ENCODE data around the gene BGN.
A peak's percentile ranks its signal among the peaks of the same experiment; 100 is the strongest.

Gene BGN

DNA sequence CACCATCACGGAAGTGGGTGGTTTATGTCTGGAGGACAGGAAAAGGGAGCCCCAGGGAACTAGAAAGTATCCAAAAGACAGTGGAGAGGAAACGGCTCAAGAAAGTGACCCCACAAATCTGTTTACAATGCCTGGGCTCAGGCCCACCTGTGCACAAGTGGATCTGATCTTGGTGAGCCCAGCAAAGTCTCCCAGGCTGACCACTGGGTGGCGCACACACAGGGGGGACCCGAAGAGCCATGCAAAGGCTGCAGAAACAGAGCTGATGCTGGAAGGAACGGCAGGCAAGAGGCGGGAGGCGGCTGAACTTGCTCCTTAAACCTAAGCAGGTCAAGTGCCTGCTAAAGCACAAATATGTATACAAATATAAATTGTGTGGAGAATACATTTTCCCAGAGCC is 34.0 kb upstream of the BGN start:
- peak in 2 of 3 donors; percentile 10 to 27 for DNase-seq (ENCODE audit: low read depth in 3 of 3)

DNA sequence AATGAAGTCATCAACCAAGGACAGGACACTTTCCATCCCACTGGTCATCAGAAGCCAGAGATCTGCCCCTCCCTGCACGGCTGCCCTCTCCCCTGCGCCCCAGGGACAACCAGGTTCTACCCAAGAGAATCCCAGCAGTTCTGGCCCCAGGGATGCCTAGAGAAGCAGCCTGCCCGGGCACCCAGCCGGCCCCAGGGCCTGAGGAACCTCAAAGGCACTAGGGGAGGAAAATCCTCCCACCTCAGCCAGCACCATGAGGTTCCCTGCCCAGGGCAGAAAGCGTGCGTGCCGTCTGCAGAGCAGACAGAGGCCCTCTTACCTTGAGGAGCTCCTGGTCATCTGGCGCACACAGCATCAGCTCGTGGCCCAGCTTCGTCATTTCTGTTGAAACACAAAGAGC is 32.5 kb upstream of the BGN start:
- no peak for DNase-seq (ENCODE audit: low read depth in 3 of 3)

DNA sequence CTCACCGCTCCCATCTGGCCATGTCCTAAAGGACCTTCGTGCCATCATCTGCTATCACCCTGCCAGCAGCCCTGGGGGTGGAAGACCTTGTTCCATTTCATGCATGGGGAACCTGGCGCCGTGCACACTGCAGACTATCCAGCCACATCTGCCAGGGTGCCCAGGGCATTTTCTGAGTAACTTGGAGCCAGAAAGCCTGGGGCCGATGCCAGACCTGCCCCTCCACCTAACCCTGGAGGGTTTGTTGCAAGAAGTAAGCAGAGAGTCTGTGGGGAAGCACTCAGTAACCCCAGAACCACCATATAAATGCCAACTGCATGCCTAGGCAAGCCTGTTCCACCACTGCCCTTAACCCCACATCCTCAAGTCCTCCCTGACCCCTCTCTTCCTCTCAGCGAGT is 31.7 kb upstream of the BGN start:
- DNase-seq (ENCODE audit: low read depth in 3 of 3) = no peak

DNA sequence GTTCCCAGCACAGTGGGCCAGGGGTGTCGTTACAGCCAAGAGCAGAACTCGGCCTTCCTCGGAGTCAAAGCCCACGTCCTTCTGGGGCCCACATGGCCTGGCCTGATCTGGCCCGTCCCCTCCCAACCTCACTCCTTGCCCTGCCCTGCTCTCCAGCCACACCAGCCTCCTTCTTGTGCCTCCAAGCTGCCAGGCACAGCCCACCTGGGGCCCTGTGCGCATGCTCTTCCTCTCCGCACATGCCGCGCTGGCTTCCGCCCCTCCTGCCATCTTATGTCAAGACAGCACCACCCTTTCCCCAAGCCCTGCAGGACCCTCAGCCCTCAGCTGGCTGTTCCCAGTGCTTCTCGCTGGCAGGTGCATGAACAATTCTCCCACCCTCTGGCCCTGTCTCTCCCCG is 31.2 kb upstream of the BGN start:
- DNase-seq (ENCODE audit: low read depth in 3 of 3) = no peak

DNA sequence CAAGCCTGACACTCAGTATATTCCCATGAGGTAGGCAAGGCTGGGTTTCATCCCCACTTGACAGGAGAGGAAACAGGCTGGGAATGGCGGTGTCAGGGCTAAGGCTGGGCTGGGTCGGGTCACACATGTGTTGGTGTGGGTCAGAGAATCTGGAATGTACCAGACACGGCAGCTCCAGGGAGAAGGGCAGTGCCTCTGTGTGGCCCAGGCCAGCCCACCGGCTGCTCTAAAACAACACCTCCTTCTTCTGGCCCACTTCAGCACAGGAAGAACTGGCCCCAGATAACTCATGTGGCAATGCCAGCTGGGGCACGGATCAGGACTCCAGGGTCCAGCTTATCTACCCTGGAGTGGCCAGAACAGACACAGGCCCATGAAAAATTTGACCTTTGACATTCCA is 30.7 kb upstream of the BGN start:
- DNase-seq (ENCODE audit: low read depth in 3 of 3) = no peak

DNA sequence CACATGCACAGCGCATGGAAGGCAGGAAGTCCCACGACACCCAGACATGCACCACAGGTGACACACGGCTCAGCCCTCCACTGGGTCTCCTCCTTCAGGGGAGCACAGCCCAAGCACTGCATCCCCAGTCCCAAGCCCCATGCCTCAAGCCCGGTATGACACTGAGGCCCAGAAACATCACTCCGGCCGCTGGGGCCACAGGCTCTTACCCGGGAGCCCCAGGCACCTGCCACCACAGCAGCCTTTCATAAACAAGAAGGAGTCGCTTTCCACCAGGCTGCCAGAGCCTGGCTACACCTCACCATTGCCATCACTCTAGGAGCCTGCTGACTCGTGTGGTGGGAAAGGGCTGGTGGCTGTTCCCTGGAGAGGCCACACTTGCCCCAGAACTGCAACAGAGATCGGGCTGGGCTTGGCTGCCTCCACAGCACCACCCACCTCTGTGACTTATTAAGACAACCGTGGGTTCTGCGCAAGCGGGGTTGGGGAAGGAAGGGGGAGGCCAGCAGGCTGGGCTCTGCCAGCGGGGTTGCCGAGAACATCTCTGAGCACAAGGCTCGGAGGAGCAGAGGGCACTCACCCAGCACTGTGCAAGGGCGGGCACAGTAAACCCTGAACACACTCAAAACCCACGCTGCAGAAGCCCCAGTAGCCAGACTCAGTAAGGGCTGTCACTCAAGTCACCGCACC is 28.9 kb upstream of the BGN start:
- no peak for DNase-seq (ENCODE audit: low read depth in 3 of 3)

DNA sequence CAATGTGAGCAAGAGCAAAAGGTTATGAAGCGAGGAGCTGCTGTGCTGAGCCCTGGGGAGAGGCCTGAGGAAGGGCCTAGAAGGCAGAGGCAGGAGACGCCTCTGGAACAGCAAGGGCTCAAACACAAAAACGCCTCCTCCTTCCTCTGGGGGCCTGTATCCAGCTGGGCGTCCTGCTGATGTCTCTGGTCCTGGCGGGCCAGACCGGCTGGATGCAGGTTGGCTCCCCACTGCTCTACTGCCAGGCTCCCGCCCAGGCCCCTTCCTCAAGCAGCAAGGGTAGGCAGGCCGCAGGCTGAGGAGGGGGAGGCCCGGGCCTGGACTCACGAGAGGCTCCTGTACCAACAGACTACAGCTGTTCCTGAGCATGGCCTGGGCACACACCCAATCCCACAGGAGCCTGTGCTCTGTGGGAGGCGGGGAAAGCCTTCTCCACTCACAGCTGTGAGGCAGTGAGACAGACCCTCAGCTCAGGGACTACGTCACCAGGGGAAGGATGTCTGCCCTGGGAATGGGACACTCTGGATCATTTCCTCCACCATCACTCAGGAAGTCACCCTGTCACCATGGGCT is 26.7 kb upstream of the BGN start:
- DNase-seq (ENCODE audit: low read depth in 3 of 3) = no peak

DNA sequence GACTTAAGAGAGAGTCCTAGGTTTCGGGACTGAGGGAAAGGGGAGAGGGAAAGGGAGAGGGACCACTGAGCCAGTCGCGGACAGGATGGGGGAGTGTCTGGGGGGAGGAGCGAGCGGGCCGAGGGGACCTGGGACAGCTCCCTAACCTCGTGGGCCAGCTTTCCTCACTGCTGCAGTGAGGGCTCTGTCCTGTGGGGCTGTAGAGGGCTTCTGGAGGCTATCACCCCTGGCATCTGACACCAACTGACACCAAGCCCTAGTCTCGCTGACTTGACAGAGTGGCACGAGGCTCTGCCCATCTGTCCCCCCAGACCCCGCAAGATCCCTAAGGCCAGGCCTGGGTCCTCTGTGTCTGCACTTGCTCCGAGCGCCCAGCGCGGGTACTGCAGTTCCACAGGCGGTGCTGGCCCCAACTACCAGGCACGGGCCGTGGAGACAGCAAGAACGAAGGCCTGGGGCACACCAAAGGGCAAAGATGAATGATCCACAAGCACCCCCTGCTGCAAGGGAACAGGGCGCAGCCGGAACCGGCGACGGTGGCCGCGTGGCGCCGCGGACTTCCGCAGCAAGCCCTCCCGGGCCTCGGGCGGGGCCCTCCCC is 24.9 kb upstream of the BGN start:
- peak in 1 of 3 donors; percentile 14 for DNase-seq (ENCODE audit: low read depth in 3 of 3)

DNA sequence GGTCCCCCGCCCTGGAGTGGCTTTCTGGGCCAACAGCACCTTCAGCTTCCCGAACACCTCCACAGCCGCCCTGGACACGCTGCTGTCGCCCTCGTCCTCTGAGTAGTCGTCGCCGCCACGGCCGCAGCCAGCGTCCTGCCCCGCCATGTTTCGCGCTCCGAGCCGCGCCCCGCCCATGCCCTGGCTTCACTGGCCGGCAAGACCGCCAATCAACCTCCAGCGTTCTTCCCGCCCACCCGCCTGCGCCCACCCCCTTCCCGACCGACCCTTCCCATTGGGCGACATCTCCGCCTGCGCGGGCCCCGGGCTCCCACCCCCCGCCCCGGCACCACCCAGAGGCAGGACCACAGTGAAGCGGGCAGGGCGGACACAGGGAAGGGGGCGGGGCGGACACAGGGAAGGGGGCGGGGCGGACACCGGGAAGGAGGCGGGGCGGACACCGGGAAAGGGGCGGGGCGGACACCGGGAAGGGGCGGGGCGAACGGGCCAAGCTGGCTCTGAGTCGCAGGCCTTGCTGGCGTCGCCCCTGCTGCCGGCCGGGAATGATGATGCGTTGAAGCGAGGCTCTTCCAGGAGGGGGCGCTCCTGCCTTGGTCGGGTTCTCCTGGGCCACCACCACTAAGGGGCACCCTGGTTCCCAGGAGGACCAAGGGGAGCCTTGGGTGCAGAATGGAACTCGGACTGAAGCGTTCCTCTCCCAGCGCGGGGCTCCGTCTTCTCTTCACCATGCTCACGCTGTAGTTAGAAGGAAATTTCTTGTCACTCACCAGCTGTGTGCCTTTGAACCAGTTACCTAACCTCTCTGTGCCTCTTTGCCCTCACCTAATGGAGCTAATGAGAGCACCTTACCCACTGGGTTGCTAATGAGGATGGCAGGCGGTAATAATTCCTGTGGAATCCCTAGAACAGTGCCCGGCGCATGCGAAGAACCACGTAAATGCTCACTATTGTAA is 24.1 kb upstream of the BGN start, which contains the start of gene HAUS7:
HAUS7 (minus strand) TSS at position 166 of the 953 bp plus-strand sequence; CDS start at position 147, 19 bp downstream.
- peak; percentile 72 to 80 (median 79) for DNase-seq (ENCODE audit: low read depth in 3 of 3)

DNA sequence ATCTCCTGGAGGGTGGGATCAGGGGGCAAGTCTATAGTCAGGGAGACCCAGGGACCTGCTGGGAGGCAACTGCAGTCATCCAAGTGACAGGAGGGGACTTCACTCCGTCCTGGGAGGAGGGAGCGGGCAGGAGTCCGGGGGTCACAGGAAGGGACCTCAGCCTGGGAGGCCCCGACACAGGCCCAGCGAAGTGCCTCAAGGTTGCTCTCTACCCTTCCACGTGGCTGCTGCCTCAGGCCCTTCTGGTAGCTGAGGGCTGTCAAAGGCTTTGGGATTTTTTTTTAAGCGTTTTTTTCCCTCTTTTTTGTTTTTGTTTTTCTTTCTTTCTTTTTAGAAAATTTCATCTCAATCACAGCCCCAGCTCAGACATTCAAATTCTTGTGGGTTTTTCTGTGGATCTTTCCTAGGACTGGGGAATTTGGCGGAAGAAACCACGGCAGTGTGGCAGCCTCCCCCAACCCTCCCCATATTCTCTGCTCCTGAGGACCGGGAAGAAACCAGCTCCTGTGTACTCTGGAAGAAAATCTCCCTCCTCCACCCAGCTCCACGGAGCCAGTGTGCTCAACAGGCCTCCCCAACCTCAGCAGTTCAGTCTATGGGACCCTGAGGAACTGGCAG is 23.0 kb upstream of the BGN start:
- DNase-seq (ENCODE audit: low read depth in 3 of 3) = no peak

DNA sequence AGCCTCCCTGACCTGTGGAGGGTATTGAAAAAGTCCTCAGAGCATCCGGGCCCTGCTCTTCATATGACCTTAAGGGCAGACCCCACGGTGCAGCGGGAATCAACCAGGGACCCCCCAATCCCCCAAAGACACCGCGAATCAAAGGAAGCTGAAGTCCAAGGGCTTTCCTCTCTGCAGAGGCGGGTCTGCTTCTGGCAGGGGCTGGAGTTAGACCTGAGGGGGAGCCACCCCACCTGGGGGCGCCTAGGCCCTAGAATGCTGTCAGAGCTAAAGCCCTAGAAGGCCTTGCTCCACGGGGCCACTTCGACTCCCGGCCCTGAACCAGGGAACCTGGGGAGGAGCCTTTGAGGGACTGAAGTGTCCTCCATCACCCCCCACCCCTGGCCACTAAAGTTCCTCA is 21.7 kb upstream of the BGN start:
- no peak for DNase-seq (ENCODE audit: low read depth in 3 of 3)

DNA sequence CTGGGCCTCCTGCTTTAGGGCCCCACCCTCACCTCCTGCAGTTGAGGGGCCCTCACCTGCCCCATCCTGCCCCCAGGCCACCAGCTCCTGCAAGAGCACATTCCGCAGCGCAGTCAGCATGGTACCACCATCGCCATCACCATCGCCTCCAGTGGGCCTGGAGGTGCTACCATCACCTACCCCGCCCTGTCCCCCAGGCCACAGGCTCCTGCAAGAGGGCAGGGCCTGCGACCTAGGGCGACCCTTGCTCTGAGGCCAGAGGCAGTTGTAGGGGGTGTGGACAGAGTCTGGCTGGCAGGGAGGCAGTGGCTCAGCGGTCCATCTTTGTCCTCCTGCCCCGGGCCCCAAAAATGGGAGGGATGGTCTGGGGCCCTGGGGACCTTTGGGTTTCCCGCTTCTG is 20.5 kb upstream of the BGN start:
- no peak for DNase-seq (ENCODE audit: low read depth in 3 of 3)

DNA sequence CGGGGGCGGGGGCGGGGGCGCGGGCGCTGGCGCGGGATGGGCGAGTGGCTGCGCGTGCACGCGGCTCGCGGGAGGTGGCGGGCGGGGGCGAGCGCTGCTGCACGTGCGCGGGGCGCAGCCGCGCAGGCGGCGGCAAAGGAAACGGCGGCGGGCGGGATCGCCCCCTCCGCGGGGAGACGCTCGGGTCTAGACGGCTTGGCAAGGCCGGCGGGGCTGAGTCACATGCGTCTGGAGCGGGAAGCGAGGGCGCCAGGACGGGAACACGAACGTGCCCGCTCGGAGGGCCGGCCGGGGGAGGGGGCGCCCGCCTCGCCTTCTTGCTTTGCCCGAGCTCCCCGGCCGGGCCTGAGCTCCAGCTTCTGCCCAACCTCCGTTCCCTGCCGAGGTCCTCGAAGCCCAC is 20.1 kb upstream of the BGN start:
- peak in 2 of 3 donors; percentile 2 to 21 for DNase-seq (ENCODE audit: low read depth in 3 of 3)

DNA sequence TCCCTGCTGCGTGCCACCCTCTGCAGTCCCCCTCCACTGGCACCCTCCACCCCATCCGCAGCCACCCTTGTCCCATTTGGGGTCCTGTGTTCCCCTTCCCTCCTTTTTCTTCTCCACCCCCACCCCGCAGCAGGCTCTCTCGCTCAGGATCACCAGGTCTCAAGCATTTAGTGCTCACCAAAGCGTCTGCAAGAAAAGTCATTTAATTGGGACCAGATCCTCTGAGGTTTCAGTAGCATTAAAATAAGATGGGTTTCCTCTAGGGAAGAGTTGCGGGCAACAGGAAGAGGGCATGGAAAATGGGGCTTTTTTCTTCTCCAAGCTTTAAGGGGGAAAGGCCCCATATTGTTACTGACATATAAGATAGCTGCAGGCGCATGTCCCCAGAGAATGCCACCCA is 19.5 kb upstream of the BGN start:
- DNase-seq (ENCODE audit: low read depth in 3 of 3) = no peak

DNA sequence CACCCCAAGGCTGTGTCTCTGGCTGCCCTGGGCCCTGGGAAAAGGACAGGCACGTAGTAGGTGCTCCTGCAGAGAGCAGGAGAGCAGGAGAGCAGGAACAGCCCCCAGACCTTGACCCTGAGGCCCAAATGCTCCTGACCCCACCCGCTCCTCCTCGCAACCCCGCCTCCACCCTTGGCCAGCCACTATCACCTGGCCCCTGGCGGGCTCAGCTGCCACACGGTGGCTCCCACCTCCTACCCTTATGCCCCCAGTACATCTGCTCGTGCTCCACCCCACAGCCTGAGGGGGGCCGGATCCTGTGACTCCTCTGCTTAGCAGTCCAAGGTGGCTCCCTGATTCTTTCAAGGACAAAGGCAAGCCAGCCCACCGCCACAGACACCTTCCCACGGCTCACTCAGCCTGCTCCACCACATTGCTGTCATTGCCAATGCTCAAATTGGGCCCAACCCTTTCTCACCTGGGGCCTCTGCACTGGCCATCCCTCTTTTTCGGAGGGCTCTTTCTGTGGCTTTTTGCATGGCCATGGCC is 19.0 kb upstream of the BGN start:
- DNase-seq (ENCODE audit: low read depth in 3 of 3) = no peak

DNA sequence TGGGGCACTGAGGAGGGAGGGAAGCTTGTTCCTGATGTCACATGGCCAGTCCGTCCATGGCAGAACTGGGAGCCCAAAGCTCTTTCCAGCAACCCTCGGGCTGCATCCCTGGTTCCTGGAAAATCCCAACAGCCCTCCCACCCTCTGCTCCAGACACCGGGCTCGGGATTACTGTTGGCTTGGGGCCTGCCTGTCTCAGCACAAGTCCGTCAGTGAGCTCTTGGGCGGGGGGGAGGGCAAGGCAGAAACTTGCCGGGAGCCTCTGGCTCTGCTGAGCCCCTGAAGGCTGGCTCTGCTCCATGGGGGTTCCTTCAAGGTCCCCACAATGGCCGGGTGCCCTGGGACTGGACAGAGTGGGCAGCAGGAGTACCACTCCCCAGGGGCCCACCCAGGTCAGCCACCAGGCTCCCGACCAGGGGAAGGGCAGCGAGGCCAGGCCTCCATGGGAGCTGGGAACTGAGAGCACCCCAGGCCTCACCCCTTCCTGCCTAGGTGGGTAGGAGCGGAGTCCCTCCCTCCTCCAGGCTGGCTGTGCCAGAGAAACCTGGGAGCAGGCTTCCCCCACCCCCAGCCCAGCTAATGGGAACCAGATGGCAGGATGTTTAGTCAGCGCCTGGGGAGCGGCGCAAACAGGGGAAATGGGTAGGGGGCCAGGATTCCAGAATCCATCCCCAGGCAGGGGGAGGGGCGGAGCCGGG is 18.0 kb upstream of the BGN start:
- no peak for DNase-seq (ENCODE audit: low read depth in 3 of 3)

DNA sequence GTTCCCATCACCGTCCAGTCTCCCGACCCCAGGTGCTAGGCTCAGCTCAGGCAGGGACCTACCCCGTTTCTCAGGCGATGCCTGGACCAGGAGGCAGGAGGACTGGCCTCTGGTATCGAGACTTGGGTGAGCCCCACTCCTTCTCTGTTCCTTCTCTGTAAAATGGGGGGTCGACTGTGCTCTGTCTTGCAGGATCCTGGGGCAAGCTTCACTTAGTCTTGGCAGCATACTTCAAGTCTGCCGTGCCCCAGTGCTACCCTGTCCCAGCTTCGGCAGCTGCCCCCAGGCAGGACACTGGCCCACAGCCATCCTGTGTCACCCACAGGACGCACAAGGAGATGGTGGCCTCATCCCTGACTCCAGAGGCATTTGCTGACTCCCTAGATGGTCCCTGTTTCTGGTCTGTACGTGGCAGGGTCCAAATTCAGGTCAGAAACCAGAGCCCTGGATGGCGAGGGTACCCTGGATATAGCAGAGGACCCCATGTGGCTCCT is 17.4 kb upstream of the BGN start:
- DNase-seq (ENCODE audit: low read depth in 3 of 3) = no peak

DNA sequence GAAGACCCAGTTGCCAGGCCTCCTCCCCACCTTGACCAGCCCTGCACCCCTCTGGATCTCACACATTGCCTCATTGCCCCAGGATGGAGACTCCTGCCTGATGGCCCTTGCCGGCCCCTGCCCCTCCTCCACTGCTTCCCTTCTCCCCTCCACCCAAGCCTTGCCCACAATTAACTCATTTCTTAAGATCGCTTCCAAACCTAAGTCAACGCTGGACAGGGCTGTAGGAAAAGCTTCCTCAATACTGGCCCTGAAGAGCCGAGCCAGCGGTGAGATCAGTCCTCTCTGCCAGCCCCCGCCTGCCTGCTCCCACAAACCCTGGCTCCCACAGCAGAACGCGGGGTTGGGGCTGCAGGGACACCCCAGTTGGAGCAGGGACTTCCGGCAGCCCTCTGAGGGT is 16.9 kb upstream of the BGN start:
- no peak for DNase-seq (ENCODE audit: low read depth in 3 of 3)

DNA sequence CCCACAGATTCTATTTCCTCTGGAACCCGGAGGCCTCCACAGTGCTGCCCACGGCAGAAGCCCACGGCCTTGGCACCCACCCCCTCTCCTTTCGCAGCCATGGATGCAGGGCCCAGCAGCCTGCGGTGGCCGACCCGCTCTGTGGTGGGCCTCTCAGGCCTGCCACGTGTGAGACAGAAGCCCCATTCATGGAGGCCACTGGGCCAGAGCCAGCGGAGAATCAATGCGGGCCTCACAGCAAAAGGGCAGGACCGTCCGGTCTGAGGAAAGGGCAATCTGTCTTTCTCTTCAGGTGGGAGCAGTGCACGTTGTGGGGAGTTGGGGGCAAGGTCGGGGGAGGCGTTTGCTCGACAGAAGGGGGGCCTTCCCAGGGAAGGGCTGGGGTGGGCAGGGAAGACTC is 16.0 kb upstream of the BGN start:
- DNase-seq (ENCODE audit: low read depth in 3 of 3) = no peak

DNA sequence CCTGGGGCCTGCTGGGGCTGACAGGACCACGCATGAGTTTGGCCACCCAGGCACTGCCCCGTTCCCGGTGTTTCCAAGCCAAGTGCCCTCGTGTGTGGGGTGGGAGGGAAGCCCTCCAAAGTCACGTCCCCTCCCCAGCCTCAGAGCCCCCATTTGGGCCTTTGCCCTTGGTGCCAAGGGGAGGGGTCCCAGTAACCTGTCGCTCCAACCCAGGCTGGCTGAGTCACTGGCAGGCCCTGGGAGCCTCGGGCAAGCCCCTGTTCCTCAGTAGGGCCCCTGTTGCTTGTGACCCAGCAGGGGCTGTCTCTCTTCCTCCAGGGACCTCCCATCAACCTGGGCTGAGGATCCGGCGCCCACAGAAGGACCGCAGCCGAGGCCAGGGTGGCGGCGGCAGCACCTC is 13.7 kb upstream of the BGN start:
- DNase-seq (ENCODE audit: low read depth in 3 of 3) = no peak
